Measurements from ENCODE around the gene MAGI2.
A peak's percentile ranks its signal among the peaks of the same experiment; 100 is the strongest.
"Not testable (repeated sequence)": the region's sequence is repeated elsewhere in the genome, so short reads cannot be mapped to it uniquely, and the experiment has no call there.

The MAGI2 gene

DNA sequence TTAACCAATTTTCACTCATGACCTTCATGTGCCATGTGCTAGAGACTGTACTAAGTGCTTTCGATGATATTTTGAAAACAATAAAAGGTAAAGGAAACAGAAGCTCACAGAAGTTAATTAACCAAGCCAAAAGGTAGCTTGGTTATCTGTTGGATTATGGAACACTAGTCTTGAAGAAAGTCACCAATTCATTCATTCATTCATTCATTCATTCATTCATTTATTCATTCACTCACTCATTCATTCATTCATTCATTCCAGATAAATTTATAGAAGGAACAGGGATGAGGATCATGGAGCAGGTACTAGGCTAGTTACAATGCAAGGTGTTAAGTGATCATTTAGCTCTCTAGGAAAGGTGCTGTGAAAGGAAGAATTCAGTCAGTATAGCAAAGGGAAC lies 322.8 kb downstream of the MAGI2 start:
- no peak for DNase-seq

DNA sequence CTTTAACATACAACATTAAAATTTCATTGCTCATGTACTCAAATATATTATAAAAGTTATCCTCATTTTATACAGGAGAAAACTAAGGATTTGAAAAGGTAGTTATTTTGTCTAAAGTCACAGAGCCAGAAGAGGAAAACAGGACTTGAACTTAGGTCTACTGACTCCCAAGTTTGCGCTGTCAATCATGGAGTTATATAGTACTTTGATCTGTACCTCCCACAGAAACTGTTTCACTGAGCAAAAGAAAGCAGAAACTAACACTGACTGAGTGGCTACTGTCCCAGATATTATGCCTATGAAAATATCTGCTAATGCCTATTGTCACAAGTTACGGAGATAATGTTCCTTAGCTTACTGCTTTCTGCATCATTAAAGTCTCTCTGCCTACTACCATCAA lies 329.1 kb downstream of the MAGI2 start:
- no peak for DNase-seq

DNA sequence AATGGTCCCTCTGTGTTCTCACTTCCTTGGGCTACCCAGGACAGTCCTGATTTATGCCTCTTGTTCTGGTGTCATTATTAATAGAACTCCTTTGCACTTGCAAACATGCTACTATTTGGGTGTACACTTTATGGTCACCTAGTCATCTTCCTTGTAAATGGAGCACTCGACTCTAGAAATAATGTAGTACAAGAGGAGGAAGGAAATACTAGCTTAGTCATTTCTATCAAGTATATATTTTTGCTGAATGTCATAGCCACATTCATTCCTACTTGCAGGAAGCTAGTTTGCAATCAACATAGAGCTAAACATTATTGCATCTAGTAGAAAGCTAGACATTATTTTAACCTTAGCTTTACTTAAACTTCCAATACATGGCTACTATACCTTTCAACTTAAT lies 335.3 kb downstream of the MAGI2 start:
- no peak for DNase-seq

DNA sequence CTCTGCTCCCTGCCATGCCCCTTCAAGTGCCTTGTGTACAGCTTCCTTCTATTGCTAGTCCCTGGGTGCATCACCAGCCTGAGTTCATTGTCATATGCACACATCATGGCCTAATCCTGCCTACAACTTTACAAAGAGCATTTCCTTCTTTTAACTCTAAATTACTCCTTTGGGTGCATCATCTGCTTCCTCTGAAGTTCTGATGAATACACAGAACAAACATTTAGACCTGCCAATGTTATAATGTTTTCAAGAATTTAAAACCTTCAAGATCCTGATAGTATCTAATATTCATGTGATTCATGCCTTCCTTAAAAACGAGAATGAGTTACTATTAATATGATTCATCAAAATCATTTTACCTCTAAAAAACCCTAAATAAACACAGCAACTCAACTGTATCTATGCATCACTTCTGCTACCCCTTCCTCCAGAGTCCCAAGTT lies 357.1 kb downstream of the MAGI2 start:
- no peak for DNase-seq

DNA sequence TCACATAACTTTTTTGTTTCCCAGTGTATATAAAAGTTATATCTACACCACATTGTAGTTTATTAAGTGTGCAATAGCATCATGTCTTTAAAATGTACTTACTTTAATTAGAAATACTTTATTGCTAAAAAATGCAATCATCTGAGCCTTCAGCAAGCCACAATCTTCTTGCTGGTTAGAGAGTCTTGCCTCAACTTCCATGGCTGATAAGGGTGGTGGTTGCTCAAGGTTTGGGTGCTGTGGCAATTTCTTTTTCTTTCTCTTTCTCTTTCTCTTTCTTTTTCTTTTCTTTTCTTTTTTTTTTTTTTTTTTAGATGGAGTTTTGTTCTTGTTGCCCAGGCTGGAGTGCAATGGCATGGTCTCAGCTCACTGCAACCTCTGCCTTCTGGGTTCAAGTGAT lies 360.0 kb downstream of the MAGI2 start:
- no peak for DNase-seq

DNA sequence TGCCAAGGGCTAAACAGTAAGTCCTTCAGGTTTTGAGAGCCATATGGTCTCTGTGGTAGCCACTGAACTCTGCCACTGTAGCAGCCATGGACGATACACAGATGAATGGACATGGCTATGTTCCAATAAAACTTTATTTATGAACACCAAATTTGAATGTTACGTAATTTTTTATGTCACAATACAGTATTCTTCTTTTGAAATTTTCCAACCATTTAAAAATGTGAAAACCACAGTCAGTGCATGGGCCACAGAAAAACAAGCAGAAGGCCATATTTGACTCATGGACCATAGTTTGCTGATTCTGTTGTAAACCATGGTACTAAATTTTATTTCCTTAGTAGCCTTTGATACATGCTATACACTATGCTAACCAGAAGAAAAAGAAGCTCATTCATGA lies 361.8 kb downstream of the MAGI2 start:
- DNase-seq, result no peak

DNA sequence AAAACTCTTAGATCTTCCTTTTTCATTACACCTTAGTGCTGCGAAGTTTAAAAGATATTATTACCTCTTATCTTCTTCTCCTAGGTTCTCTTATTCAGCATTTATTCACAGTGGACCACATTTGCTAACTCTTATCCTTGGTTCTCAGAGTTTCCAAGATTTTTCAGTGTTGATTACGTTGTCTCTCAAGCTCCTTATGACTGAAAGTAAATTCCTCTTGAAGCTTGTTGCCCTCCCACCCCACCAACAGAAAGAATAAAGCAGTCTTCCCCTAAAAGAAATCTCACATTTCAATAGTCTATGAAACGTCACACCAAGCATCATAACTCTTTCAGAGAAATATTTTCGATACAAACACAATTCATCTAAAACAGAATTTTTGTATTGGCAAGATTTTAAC lies 362.5 kb downstream of the MAGI2 start:
- no peak for DNase-seq

DNA sequence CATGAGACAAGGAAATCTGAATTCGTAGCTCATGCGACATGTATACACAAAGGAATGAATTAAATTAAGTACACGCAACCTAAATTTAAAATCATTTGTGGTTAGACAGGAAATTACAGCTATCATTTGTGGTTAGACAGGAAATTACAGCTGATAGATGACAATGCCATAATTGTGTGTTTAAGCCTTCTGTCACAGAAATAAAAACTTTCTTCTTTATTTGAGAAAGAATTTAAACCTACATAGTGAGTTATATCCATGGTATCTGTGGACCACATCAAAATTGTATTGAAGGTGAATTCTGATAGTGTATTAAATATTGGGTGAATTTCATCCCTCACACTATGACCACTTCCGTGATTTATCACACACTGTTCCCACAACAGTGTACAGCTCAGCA lies 362.9 kb downstream of the MAGI2 start:
- no peak for DNase-seq

DNA sequence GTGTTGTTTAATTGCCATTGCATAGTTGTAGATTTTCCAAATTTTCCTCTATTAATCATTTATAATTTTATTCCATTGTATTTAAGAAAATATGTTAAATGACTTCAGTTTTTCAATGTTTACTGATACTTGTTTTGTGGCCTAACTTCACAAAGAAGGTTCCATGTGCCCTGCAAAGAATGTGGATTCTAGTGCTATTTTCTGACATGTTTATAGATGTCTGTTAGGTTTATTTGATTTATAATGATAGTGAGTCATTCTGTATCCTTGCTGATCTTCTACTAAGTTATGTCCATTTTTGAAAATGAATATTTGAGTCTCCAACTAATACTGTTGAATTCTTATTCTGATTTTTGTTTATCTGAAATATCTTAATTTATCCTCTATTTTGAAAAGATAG lies 369.0 kb downstream of the MAGI2 start:
- DNase-seq, result no peak

DNA sequence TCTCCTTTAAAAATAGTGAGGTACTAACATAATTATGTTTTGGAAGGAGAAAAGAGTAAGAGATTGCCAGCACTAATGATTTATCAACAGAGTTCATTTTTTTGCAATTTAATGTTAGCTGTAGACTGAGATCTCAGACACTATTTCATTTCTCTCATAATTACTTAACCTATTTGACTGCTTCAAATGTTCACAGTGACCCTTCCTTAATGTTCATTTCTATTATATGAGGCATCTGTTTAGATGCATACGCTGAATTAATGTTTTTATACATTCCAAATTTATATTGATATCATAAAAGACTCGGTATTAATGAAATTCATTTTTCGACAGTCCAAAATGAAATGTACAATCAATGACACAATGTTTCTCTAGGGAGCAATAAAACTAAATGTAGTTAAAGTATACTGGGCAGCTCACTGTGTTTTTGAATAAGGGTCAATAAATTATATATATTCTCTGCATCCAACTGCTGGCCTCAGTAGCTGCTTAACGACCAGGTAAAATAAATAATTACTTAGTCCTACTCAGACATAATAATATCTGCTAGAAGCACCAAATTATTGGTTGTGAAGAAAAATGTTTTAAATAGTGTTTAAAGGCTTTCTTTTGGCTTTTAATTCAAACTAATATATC lies 373.4 kb downstream of the MAGI2 start:
- no peak for DNase-seq

DNA sequence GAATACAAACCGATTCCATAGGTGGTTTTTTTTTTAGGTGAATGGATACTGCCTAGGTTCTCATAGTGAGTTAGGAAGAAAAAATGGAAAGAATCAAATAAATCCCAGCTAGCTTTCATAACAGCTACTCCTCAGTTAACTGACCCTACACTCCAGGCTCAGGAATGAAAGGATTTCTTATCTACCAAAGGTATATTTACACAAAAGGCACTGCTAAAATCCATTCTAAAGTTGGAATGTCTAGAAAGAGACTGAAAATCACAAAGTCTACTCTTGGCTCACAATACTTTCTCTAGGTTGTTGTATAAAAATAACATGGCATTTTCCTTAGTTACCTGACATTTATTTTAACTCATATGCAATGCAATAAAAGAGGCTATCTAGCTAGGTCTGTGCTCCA lies 375.2 kb downstream of the MAGI2 start:
- DNase-seq, result no peak

DNA sequence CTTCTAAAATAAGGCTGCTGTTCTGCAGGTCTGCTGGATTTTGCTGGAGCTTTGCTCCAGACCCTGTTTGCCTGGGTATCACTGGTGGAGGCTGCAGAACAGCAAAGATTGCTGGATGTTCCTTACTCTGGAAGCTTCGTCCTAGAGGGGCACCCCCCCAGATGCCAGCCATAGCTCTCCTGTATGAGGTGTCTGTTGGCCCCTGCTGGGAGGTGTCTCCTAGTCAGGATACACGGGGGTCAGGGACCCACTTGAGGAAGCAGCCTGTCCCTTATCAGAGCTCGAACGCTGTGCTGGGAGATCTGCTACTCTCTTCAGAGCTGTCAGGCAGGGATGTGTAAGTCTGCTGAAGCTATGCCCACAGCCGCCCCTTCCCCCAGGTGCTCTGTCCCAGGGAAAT lies 382.3 kb downstream of the MAGI2 start:
- DNase-seq, result not testable (repeated sequence)

DNA sequence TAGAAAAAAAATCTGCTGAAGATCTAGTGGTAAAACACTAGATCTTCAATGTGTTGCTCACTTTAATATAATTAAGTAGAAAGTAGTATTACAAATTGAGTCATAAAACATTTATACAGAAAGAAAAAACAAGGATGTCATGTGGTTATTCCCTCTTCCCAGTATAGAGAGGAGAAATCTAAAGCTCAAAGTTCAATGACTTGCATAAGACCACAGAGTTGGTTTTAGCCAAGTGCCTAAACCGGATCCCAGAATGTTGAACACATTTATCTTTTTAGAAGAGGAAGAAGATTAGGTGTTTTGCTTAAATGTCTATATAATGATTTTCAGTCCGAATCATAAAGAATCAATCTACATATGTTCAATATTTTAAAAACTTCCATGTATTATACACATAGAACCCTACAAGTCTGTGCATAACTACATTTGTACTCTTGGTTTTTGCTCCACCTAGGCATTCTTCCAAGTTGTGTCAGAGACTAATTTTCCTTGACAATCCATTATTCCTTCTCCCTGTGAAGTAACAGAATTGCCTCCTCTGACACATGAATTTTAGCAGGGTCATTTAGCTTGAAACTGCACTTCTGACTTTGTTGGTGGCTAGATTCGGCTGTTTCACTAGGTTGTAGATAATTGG lies 389.2 kb downstream of the MAGI2 start:
- no peak for DNase-seq

DNA sequence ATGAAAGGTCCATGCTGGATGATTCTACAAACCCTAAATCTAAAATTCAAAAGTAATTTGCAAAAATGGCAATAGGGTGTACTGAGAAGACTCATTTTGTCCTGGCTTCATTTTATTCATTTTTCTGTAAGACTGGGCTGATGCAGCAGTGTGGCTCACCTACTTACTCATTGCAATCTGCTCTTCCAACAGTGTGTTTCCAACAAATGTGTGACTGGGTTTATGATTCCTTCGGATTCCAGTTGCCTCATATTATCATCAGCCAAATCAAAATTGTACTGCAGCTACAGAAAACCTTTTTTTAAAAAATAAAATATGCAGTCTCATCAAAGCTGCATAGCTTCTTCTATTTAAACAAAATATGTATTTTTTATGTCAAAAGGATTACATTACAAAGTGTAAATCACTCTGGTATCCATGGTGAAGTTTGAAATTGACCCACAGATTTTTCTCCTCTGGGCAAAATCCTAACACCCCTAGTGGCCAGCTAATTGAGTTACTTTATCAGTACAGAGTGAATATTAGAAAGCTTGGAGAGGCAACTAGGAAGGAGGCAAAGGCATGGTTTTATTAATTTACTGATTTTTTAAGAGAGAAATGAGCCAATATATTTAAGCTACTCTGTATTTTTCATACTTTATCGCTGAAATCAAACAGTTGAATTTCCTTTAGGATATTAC lies 390.3 kb downstream of the MAGI2 start:
- DNase-seq, result no peak

DNA sequence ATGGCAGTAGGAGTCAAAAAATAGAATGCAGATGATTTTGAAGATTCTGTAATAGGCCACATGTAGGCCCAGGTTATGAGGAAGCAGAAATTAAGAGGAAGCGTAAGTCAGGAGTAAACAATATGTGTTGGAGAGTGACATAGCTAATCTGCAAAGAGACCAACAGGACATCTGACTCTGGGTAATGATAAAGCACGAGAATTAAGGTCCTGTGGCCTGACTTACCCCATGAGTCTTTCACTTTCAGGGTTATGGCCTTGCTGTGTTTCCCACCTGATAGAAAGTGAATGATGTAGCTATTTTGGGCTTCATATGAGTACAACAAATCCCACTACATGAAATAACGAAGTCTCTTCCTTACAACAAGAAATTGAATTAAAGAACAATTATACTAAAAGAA lies 393.0 kb downstream of the MAGI2 start:
- no peak for DNase-seq

DNA sequence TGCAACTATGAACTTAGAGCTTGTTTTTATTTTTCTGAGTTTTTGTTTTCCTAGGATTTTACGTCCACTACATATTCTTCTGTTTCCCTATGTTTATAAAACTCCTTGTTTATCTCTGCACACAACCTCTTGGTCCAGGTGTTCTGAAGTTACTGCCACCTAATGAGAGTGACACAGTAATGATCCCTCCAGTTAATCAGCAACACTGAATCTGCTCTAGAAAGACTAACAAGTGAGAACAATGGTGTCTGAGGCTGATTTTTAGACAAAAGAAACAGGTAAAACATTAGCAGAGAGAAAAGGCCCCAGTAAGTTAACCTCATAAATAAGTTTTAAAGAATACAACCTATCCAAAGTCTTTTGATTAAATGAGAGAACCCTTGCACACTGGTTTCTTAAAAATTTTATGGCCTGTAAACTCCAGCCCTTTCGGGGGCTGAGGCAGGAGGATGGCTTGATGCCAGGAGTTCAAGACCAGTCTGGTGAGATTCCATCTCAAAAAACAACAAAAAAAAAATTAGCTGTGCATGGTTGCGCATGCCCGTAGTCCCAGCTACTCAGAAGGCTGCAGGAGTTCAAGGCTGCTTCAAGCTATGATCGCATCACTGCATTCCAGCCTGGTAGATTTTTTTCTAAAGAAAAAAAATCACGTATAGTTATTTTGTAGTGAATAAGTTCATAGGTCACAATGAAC lies 397.6 kb downstream of the MAGI2 start:
- DNase-seq, result no peak

DNA sequence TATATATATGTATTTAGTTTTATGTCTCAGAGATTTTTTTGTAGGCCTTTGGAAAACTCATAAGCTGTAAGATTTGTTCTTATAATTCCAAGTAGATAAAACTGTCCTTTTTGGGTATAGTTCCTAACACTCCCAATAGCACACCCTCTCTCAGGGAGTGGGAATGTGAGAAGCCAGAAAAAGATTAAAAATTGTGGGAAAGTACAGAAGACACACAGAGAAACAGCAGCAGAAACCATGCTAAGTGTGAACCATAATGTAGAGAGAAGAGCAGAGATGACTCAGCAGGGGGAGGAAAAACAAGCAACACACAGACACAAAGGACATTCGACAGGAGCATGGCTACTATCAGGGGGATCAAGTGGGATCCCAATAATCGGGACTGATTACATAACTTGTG lies 401.6 kb downstream of the MAGI2 start:
- no peak for DNase-seq

DNA sequence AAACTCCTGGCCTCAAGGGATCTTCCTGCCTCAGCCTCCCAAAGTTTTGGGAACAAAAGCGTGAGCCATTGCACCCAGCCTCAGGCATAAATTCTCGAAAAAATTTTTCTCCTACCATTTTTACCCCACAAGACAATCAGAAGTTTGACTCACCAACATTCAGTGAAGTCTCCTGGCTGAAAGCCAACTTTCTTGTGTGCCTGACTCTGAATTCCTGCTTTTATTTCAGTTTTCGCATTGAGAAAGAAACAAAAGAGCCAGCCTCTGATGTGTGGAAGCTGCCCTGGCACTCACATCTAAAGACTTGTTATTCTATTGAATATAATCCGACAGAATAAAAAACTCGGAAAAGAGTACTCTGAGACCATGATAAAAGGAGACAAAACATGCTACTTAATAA lies 402.9 kb downstream of the MAGI2 start:
- no peak for DNase-seq

DNA sequence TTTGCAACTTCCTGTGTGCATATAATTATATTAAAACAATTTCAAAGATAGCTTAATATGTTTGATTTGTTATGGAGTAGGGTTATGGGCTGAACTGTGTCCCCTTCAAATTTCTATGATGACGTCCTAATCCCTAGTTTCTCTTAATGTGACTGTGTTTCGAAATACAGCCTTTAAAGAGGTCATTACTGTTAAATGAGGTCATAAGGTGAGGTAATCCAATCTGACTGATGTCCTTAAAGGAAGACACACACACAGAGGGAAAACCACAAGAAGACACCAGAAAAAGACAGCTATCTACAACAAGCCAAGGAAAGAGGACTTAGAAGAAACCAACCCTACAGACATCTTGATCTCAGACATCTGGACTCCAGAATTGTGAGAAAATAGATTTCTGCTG lies 407.4 kb downstream of the MAGI2 start:
- no peak for DNase-seq

DNA sequence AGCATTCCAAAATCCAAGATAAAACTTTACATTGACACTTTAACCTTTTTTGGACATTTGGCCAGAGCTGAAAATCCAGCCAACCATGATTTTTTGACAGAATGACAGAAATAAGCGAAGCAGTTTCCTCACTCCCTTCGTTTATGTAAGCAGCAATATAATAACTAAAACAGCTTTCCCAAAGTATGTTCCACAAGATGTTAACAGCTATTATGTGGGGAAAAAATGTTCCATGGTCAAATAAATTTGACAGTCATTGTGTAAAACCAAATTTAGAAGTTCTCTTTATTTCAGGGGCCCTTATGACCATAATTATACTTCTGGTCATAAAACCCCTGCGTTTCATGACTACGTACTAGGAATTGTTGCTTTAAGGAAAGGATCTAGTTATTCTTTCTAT lies 416.5 kb downstream of the MAGI2 start:
- no peak for DNase-seq

DNA sequence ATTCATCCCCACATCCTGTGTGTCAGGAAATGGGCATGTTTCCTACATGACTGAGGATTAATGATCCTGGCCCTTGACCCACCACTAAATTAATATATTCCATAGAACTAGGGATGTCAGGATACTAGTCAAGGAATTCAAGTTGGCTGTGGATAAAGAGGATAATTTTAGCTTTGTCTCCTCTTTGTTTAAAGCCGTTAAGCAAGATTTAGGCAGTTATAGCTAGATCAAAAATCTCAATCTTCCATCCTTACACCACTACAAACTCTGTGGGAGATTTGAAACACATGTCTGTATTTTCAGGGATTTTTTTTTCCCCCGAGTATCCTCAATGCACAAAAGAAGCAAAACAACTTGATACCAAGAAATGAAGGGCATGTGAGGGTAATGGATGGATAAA lies 417.1 kb downstream of the MAGI2 start:
- DNase-seq, result no peak

DNA sequence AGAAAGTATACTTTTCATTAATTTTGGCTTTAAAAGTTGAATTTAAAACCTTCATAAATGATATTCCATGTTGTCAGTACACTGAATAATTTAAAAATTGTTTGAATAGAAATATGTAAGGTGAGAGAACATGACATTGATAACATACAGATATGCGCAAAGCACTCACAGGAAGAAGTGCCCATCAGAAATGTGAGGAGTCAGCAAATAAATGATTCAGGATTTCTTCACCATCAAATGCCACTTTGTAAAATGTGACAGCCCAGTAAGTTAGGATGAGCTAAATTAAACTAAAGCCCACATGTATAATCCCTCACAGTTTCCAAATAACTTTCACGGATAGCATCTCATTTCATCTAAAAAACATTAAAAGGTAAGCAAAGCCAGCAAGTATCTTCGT lies 417.6 kb downstream of the MAGI2 start:
- DNase-seq, result no peak

DNA sequence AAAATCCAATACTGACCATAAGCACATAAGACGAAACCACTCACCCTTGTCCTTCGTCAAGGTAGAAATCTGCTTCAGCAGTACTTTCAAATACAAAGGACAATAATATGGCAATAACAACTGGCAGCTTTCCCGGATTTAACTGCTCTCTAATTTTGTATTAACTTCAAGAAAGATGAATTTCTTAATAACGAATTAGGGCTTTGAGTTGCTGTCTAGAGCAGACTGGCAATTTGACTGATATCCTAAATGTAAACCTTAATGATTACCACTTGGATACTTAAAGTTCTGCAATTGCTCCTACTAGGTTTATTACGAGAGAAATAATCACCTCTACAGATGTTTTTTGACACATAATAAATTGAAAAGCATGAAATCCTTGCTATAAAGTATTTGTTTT lies 418.7 kb downstream of the MAGI2 start:
- peak; percentile 15 for DNase-seq

DNA sequence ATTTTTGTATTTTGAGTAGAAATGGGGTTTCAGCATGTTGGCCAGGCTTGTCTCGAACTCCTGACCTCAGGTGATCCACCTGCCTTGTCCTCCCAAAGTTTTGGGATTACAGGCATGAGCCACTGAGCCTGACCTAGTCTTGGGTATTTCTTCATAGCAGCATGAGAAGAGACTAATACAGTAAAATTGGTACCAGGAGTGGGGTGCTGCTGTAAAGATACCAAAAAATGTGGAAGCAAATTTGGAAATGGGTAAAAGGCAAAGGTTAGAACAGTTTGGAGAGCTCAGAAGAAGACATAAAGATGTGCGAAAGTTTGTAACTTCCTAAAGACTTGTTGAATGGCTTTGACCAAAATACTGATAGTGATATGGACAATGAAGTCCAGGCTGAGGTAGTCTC lies 433.8 kb downstream of the MAGI2 start:
- DNase-seq, result not testable (repeated sequence)
